Stimulated activated CD8-positive, alpha-beta memory T cell treated with anti-CD3 and anti-CD28 coated beads, Interleukin-15, amount 100 ng/mL, for 4 hours (primary cell): ENCODE data around the gene ITPRID1.

ENCODE experiments used
- DNase-seq, 2 donors: peaks; one replicate each; pipeline ENCODE4 v3.0.0-alpha.2; 2020; ENCODE audit warnings: low read depth in 2 of 2

The ITPRID1 gene

GRCh38 chr7:31695859-31696614 is 182.1 kb downstream of the ITPRID1 start:
- DNase-seq = no peak

- no peak for DNase-seq
Observed at GRCh38 chr7:31699050-31699449, 185.2 kb downstream of the ITPRID1 start.

- DNase-seq = no peak
Observed at GRCh38 chr7:31702354-31702753, 188.5 kb downstream of the ITPRID1 start.

DNA sequence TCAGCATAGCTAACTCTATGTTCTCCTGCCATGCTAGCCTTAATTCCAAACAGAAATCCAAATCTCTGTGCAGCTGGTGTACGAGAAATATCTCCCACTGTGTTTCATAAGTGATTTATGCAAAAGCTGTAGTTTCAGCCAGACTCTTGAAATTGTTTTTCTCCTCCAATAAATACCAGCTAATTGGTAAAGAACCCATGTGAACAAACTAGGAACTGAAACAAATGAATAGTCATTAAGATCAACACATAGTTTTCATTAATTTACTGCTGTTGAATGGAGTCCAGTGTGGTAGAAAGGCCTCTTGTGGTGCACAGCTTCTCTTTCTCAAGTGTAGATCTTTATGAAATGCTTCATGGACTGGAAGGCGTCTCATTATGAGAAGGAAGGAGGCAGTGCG is 191.5 kb downstream of the ITPRID1 start:
- DNase-seq = no peak

GRCh38 chr7:31707089-31707488 is 193.2 kb downstream of the ITPRID1 start:
- DNase-seq = no peak
